Hematopoietic multipotent progenitor cell treated with erythropoietin and hydrocortisone succinate and interleukin-3 and kit ligand, for 17 days (in vitro differentiated cells): ENCODE data around the gene RNF38.

Experiments used
- DNase-seq: peaks from one replicate; pipeline ENCODE4 v3.0.0-alpha.2; 2015; ENCODE audit warnings: low spot score

RNF38 gene

DNA sequence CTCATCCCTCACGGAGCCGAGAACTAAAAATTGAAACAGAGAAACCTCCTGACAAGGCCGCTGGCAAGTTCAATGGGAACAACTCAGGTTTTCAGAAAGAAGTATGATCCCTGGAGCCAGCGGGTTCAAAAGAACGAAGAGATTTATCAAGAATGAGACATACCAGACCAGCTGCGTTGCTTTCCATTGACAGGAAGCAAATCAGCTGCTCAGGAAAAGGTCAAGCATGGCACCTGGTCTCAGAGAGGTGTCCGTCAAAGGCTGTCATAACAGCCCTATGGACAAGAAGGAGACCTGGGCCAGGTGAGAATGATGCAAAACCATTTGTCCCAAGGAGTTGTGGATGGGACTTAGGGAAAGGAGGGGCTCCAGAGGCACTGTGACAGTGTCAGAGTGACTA is 106.9 kb downstream of the RNF38 start:
- DNase-seq: no peak

DNA sequence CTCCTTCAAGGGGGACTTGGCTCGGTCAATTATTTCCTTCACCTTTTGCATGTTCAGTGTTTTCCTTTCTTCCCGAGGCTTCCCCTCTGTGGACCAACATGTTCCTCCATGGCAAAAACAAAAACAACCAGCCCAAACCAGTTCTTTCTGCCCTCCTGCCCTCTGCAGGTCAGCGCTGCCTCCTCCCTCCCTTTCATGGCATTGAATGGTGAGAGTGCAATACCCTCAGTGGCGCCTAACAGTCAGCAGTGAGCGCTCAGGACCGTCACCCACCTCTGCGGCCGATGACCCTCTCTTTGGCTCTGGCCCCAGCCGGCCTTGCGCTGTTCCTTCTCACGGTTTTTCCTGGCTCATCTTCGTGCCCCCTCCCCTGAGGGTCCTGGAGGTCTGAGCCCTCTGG is 107.4 kb downstream of the RNF38 start:
- no peak for DNase-seq

DNA sequence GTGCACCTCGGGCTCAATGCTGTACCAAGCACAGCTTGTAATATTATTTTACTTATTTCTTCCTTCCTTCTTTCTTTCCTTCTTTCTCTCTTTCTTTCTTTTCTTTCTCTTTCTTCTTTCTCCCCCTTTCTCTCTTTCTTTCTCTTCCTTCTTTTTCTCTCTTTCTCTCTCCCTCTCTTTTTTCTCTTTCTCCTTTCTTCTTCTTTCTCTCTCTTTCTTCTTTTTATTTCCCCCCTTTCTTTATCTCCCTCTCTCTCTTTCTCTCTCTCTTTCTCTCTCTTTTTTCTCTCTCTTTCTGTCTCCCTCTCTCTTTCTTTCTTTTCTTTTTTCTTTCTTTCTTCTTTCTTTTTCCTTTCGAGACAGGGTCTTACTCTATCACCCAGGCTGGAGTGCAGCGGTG is 109.1 kb downstream of the RNF38 start:
- no peak for DNase-seq

DNA sequence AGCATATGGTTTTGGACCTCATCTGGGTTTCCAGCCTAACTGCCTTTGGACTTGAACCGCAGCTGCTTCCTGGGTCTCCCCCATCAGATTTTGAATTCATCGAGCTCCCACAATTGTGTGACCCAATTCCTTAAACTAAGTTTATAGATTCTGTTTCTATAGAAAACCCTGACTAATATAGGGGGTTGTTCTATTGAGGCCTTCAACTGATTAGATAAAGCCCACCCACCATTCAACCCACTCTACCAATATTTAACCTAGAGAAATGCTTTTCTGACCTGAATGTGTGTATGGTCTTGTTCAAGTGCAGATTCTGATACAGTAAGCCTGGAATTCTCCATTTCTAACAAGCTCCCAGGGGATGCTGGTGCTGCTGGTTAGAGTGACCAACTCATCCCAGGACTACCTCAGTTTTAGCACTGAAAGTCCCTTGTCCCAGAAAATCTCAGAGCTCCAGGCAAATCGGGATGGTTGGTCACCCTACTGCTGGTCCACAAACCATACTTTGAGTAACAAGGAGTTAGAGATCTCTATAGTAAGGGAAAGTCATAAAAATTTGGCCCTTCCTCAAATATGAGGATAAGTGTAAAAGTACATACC is 110.1 kb downstream of the RNF38 start:
- no peak for DNase-seq

DNA sequence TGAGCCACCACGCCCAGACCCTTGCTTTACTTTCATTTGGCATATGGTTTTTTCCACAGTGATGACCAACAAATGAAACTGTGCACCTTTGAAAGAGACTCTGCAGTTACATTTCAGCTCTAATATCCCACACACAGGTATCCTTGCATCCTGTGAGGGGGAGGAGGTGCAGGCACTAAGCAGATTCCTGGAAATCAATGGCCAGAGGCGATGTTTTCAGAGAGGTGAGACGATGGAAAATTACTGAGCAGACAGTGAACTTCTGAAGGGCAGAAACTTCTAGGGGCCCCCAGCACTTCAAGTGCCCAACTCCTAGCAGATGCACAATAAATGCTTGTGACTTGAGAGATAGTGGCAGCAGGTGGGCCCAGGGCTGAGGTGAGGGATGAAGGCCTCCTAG is 112.0 kb downstream of the RNF38 start:
- DNase-seq: no peak
